Erythroblast (primary cell): ENCODE results near the gene SMARCAL1.

Experiments used
- GATA1 ChIP-seq: IDR thresholded peaks from 2 replicates; pipeline ENCODE4 v1.6.1; 2011; ENCODE audit warnings: low read depth, mild to moderate bottlenecking, control low read depth, low read length, moderate library complexity
- POLR2A ChIP-seq: IDR thresholded peaks from 2 replicates; pipeline ENCODE4 v1.6.1; 2011; ENCODE audit warnings: mild to moderate bottlenecking, low read length

DNA sequence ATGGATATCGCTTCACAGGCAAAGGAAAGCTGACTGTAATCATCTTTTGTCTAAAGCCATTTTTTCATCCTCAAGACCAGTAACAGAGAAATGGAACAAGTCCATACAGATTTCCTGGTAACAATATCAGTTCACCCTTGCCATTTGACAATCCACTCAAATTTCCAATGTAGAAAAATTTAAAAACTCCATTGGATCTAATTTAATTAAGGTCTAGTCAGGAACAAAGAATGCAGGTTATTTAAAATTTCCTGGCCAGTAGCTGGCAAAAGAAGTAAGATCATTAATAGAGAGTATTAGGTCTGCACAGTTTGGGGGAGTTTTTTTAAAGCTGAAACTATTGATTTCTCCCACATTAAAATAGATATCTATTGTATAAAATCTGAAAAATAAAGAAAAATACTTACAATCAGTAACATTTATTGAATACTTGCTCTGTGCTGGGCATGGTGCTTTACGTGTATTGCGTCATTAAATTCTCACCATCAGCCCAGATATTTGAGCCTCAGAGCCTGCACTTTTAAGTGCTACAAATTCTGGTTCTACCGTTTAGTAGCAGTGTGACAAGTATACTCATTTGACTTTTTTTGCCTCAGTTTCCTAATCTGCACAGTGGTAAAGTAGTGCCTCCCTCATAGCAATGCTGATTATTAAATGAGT, 41.8 kb downstream of the SMARCAL1 start:
- TF ChIP-seq POLR2A (no peak), GATA1 (no peak)
